WI38 (cell line): ENCODE data around the gene GCDH.
"Not testable (repeated sequence)": the region's sequence is repeated elsewhere in the genome, so short reads cannot be mapped to it uniquely, and the experiment has no call there.

Experiments used
- H3K4me3 ChIP-seq: 2 replicates; pipeline ENCODE4 v1.5.1; 2011; ENCODE audit warnings: low read depth, mild to moderate bottlenecking, control low read depth, low read length
- CTCF ChIP-seq: IDR thresholded peaks from 2 replicates; pipeline ENCODE4 v1.5.1; 2012; ENCODE audit warnings: low read depth, mild to moderate bottlenecking, control low read depth, low read length

GCDH gene

GRCh38 chr19:12893582-12893981 lies 2.6 kb downstream of the GCDH start:
- no peak overlapping the region for H3K4me3 ChIP-seq
- no peak for TF ChIP-seq CTCF

- H3K4me3 ChIP-seq: no peak overlapping the region
- TF ChIP-seq CTCF: no peak
These were observed 5.5 kb downstream of the GCDH start for GRCh38 chr19:12896460-12896859.

- no peak for TF ChIP-seq CTCF
- no peak overlapping the region for H3K4me3 ChIP-seq
These were observed 9.0 kb downstream of the GCDH start for GRCh38 chr19:12899891-12900518.

GRCh38 chr19:12907166-12907565 lies 16.2 kb downstream of the GCDH start:
- no peak for TF ChIP-seq CTCF
- no peak overlapping the region for H3K4me3 ChIP-seq

- H3K4me3 ChIP-seq: no peak overlapping the region
- no peak for TF ChIP-seq CTCF
These were observed 21.6 kb downstream of the GCDH start for GRCh38 chr19:12912571-12912970.

GRCh38 chr19:12913011-12913561 lies 22.1 kb downstream of the GCDH start:
- no peak overlapping the region for H3K4me3 ChIP-seq
- no peak for TF ChIP-seq CTCF

- TF ChIP-seq CTCF: no peak
- no peak overlapping the region for H3K4me3 ChIP-seq
These were observed 23.1 kb downstream of the GCDH start for GRCh38 chr19:12913851-12914690.

GRCh38 chr19:12915860-12916259 lies 24.9 kb downstream of the GCDH start:
- not testable (repeated sequence) for H3K4me3 ChIP-seq
